SJSA1 (cell line): ENCODE measurements around the gene USP7. TPM values are rescaled to one million over a fixed set of nuclear protein-coding genes. Genes with fewer than 3 reads are reported as not detected.

Source experiments
- DNase-seq, 2 experiments: peaks; one replicate each; pipeline ENCODE4 v3.0.0-alpha.2; 2015 to 2020; ENCODE audit warnings: low spot score in 2 of 2, low read depth in 1 of 2
- H3K27ac ChIP-seq: fragments of 250-450 bp; sonication (Bioruptor Pico); 2 replicates; pipeline ENCODE4 v1.5.1; 2020; ENCODE audit warnings: mild to moderate bottlenecking, moderate library complexity
- H3K27me3 ChIP-seq: fragments of 250-450 bp; sonication (Bioruptor Pico); replicated peaks from 2 replicates; pipeline ENCODE4 v1.5.1; 2020; ENCODE audit warnings: mild to moderate bottlenecking, moderate library complexity
- H3K36me3 ChIP-seq: fragments of 250-450 bp; sonication (Bioruptor Pico); 2 replicates; pipeline ENCODE4 v1.5.1; 2020; ENCODE audit warnings: mild to moderate bottlenecking
- H3K4me1 ChIP-seq: fragments of 250-450 bp; sonication (Bioruptor Pico); replicated peaks from 2 replicates; pipeline ENCODE4 v1.6.1; 2021; ENCODE audit warnings: mild to moderate bottlenecking
- H3K4me3 ChIP-seq: fragments of 250-450 bp; sonication (Bioruptor Pico); 2 replicates; pipeline ENCODE4 v1.5.1; 2020; ENCODE audit warnings: mild to moderate bottlenecking
- H3K9me3 ChIP-seq: fragments of 250-450 bp; sonication (Bioruptor Pico); replicated peaks from 2 replicates; pipeline ENCODE4 v1.5.1; 2020; ENCODE audit warnings: mild to moderate bottlenecking
- total RNA-seq: library from RNA; depleted of rRNA; stranded (reverse); fragments of >200 nt; shearing (Covaris generic); gene quantifications from 2 replicates; pipeline ENCODE4 v1.2.3, GENCODE V29; 2014; rRNA removed

Gene USP7
- total RNA-seq, result 35.7 and 51.5 TPM in 2 replicates

GRCh38 chr16:8963821-8964441, at the start of gene USP7:
Gene USP7 (minus strand): TSS chr16:8963906. CDS start chr16:8963285, 621 bp downstream.
- DNase-seq, result peak; percentile 67 to 92
- Histone ChIP-seq H3K9me3 (no peaks in the 10 kb centered on the region), H3K36me3 (peaks cover 15% of the 10 kb centered on the region; the same call in 1 of the 2 replicates), H3K4me1 (peaks cover 39% of the 10 kb centered on the region), H3K27me3 (no peaks in the 10 kb centered on the region), H3K27ac (no peak within 1 kb of the TSS), H3K4me3 (peak within 1 kb of the TSS; percentile 92)

DNA sequence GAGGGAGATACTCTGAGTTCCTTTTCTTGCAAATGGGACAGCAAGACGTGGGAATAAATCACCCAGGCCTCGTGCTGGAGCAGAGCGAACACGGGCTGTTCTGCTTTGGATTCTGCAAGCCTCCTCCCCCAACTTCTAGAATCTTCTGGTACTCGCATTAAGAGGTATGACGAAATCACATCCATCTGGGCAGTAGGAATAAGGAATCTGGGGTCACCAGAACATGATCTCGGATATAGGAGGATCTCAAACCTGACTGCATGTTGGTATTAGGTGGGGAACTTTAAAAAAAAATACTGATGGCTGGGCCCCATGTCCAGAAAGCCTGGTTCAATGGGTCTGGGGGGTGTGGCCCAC, 49.8 kb upstream of the USP7 start:
- H3K36me3 ChIP-seq, result no peaks in the 10 kb centered on the region
- no peak overlapping the region for H3K4me3 ChIP-seq
- H3K9me3 ChIP-seq, result peaks cover 6% of the 10 kb centered on the region
- H3K27ac ChIP-seq, result no peak overlapping the region
- no peaks in the 10 kb centered on the region for H3K27me3 ChIP-seq
- DNase-seq, result no peak
- peaks cover 26% of the 10 kb centered on the region for H3K4me1 ChIP-seq

DNA sequence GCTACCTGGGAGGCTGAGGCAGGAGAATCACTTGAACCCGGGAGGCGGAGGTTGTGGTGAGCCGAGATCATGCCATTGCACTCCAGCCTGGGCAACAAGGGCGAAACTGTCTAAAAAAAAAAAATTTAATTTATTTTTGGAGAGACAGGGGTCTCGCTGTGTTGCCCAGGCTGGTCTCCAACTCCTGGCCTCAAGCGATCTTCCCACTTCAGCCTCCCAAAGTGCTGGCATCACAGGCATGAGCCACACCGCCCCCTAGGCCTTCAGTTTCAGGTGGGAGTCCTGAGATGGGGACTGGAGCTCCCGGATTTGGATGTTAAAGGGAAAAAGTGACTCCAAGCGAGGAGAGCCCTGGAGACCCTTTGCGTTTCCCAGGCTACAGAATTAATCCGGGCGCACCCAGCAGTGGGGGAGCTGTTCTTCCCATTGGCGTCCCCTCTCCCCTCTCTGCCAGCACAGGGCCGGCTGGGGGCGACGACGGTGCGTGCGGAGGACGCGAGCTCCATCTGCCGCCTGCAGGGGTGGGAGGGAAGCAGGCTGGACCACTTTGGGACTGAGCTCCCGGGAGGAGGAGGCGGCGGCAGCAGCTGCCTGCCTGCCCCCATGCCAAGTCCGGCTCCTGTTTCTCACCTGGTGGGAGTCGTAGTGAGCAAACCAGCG, 49.3 kb upstream of the USP7 start:
- H3K4me1 ChIP-seq, result peaks cover 24% of the 10 kb centered on the region
- no peak overlapping the region for H3K27ac ChIP-seq
- no peaks in the 10 kb centered on the region for H3K27me3 ChIP-seq
- H3K4me3 ChIP-seq, result no peak overlapping the region
- no peaks in the 10 kb centered on the region for H3K36me3 ChIP-seq
- no peak for DNase-seq
- peaks cover 6% of the 10 kb centered on the region for H3K9me3 ChIP-seq

GRCh38 chr16:9012330-9012729, 48.6 kb upstream of the USP7 start:
- DNase-seq, result peak in 1 of 2 experiments; percentile 28
- Histone ChIP-seq H3K9me3 (peaks cover 6% of the 10 kb centered on the region), H3K4me3 (no peak overlapping the region), H3K27ac (no peak overlapping the region), H3K4me1 (peaks cover 18% of the 10 kb centered on the region), H3K36me3 (no peaks in the 10 kb centered on the region), H3K27me3 (no peaks in the 10 kb centered on the region)

DNA sequence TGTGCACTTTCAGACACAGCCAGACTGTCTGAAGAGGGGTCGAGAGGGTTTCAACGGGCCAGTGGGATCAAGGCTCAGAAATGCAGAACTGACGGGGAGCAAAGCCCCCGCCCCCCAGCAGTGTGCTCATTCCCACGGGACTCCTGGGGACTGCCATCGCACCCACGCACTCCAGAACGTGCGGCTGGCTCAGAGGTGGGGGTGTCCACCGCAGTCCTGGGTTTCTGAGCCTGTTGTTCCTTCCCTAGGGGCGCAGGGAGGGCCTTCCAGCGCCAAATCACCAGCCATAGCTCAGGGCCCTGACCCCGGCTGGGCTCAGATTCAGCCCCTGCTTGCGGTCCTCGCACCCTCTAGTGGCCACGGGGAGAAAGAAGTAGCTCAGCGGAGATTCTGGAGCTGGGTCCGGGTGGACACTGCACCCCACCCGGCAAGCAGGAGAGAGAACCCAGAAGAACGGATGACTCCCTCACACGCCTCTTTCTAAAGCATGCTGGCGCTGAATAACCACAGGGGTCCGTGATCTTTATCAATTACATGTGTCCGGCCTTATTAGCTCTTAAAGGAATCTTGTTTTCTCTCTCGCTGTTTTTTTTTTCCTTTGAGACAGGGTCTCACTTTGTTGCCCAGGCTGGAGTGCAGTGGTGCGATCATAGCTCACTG, 45.0 kb upstream of the USP7 start:
- no peaks in the 10 kb centered on the region for H3K9me3 ChIP-seq
- DNase-seq, result peak; percentile 60 to 76
- no peak overlapping the region for H3K4me3 ChIP-seq
- peaks cover 4% of the 10 kb centered on the region for H3K4me1 ChIP-seq
- no peak overlapping the region for H3K27ac ChIP-seq
- no peaks in the 10 kb centered on the region for H3K27me3 ChIP-seq
- no peaks in the 10 kb centered on the region for H3K36me3 ChIP-seq

DNA sequence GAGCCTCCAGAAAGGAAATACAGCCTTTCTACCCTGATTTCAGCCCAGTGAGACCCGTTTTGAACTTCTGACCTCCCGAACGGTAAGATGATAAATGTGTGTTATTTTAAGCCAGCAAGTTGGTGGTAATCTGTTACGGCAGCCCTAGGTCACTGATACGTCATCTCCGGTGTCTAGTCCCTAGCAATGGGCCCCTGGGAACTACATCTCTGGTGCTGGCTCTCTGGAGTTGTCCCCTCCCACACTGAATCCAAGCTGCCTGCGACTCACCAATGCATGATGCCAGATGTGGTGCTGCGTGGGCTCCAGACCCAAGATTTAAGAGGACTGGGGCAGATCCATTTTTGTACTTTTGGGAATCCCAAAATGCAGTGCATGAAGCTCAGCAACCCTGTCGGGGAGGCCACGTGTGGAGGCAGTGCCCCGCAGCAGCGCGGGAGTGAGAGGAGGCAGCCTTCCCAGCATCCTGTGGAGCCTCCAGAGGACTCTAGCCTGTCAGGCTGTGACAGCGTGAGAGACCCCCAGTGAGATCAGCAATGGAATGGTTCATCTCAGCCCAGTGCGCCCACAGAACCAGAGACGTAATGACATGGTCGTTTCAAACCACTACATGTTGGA, 43.6 kb upstream of the USP7 start:
- Histone ChIP-seq H3K27ac (no peak overlapping the region), H3K9me3 (no peaks in the 10 kb centered on the region), H3K4me3 (no peak overlapping the region), H3K27me3 (no peaks in the 10 kb centered on the region), H3K36me3 (no peaks in the 10 kb centered on the region), H3K4me1 (peaks cover 4% of the 10 kb centered on the region)
- DNase-seq, result no peak

- no peak overlapping the region for H3K27ac ChIP-seq
- no peak for DNase-seq
- H3K4me3 ChIP-seq, result no peak overlapping the region
- H3K27me3 ChIP-seq, result no peaks in the 10 kb centered on the region
- H3K4me1 ChIP-seq, result peaks cover 4% of the 10 kb centered on the region; the same call in 1 of the 2 replicates
- H3K9me3 ChIP-seq, result no peaks in the 10 kb centered on the region
- no peaks in the 10 kb centered on the region for H3K36me3 ChIP-seq
These were observed 40.5 kb upstream of the USP7 start for GRCh38 chr16:9004183-9004582.

DNA sequence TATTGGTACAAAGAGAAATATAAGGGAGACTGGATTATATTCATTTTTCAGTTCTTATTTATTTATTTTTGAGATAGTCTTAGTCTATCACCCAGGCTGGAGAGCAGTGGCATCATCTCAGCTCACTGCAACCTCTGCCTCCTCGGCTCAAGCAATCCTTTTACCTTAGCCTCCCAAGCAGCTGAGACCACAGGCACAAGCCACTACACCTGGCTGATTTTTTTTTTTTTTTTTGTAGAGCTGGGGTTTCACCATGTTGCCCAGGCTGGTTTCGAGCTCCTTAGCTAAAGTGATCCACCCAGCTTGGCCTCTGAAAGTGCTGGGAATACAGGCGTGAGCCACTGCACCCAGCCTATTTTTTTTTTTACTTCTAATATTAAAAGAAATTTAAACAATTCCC, 40.1 kb upstream of the USP7 start:
- Histone ChIP-seq H3K36me3 (no peaks in the 10 kb centered on the region), H3K27me3 (no peaks in the 10 kb centered on the region), H3K27ac (no peak overlapping the region), H3K9me3 (no peaks in the 10 kb centered on the region), H3K4me3 (no peak overlapping the region), H3K4me1 (peaks cover 4% of the 10 kb centered on the region; the same call in 1 of the 2 replicates)
- no peak for DNase-seq

- H3K4me3 ChIP-seq, result no peak overlapping the region
- H3K4me1 ChIP-seq, result no peaks in the 10 kb centered on the region; the same call in 1 of the 2 replicates
- H3K36me3 ChIP-seq, result no peaks in the 10 kb centered on the region
- no peaks in the 10 kb centered on the region for H3K9me3 ChIP-seq
- H3K27me3 ChIP-seq, result no peaks in the 10 kb centered on the region
- no peak for DNase-seq
- no peak overlapping the region for H3K27ac ChIP-seq
These were observed 39.6 kb upstream of the USP7 start for GRCh38 chr16:9003322-9003721.

DNA sequence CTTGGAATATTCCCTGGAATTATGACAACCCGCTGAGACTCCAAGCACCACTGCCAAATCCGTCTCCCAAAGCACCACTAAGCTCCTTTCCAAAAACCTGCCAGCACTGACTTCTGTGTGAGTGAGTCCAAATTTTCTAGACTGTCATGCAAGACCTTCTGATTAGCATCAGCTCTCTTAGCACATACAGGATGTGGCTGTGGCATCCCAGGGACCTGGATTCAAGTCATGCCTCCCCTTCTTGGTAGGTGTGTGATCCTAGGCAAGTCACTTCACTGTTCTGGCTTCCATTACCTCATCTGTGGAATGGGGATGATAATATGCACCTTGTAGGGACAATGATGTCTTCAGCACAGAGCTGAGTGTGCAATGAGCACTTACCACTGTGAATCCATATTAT, 38.3 kb upstream of the USP7 start:
- Histone ChIP-seq H3K27ac (no peak overlapping the region), H3K4me3 (no peak overlapping the region), H3K4me1 (no peaks in the 10 kb centered on the region), H3K27me3 (no peaks in the 10 kb centered on the region), H3K9me3 (no peaks in the 10 kb centered on the region), H3K36me3 (no peaks in the 10 kb centered on the region)
- DNase-seq, result no peak

DNA sequence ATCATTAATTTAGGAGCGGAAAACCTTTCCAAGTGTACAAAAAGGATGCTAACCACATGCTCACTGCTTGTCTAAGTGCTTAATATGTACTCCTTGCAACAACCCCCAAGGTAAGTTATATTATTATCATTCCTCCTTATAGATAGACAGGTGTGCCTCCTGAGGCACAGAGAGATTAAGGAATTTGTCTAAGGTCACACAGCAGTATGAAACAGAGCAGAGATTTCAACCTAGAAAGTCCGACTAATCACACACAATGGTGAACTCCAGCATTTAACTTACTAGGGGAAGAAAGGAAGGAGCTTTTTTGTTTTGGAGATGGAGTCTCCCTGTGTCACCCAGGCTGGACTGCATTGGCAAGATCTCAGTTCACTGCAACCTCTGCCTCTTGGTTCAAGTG, 37.0 kb upstream of the USP7 start:
- no peak for DNase-seq
- H3K4me1 ChIP-seq, result no peaks in the 10 kb centered on the region
- no peak overlapping the region for H3K27ac ChIP-seq
- no peaks in the 10 kb centered on the region for H3K9me3 ChIP-seq
- no peaks in the 10 kb centered on the region for H3K36me3 ChIP-seq
- H3K27me3 ChIP-seq, result no peaks in the 10 kb centered on the region
- H3K4me3 ChIP-seq, result no peak overlapping the region

DNA sequence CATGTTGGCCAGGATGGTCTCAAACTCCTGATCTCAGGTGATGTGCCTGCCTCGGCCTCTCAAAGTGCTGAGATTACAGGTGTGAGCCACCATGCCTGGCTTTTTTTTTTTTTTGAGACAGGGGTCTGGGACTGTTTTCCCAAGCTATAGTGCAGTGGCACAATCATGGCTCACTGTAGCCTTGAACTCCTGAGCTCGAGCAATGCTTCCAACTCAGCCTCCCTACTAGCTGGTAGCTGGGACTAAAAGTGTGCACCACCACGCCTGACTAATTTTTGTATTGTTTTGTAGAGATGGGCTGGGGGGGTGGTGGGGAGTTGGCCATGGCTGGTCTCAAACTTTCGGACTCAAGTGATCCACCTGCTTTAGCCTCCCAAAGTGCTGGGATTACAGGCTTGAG, 36.1 kb upstream of the USP7 start:
- H3K4me1 ChIP-seq, result no peaks in the 10 kb centered on the region
- H3K27ac ChIP-seq, result no peak overlapping the region
- H3K36me3 ChIP-seq, result no peaks in the 10 kb centered on the region
- DNase-seq, result no peak
- H3K27me3 ChIP-seq, result no peaks in the 10 kb centered on the region
- H3K9me3 ChIP-seq, result no peaks in the 10 kb centered on the region
- H3K4me3 ChIP-seq, result no peak overlapping the region

GRCh38 chr16:8998108-8998507, 34.4 kb upstream of the USP7 start:
- no peaks in the 10 kb centered on the region for H3K4me1 ChIP-seq
- H3K27ac ChIP-seq, result no peak overlapping the region
- no peak for DNase-seq
- no peaks in the 10 kb centered on the region for H3K36me3 ChIP-seq
- no peaks in the 10 kb centered on the region for H3K9me3 ChIP-seq
- H3K4me3 ChIP-seq, result no peak overlapping the region
- no peaks in the 10 kb centered on the region for H3K27me3 ChIP-seq

GRCh38 chr16:8996891-8997290, 33.2 kb upstream of the USP7 start:
- H3K4me1 ChIP-seq, result 0 out of 2 replicates have a peak, but pooled peaks cover under 1% of the 10 kb centered on the region
- no peaks in the 10 kb centered on the region for H3K36me3 ChIP-seq
- H3K27me3 ChIP-seq, result no peaks in the 10 kb centered on the region
- H3K4me3 ChIP-seq, result no peak overlapping the region
- H3K27ac ChIP-seq, result no peak overlapping the region
- no peak for DNase-seq
- H3K9me3 ChIP-seq, result no peaks in the 10 kb centered on the region
